Activated B cell treated with CpG ODN at 0.5 μM for 24 hours (primary cell): ENCODE results near the gene CSF1. TPM values are rescaled to one million over a fixed set of nuclear protein-coding genes. Genes with fewer than 3 reads are reported as not detected.

ENCODE experiments used
- ATAC-seq: fragments of 200-7000 bp; cut with Tn5 transposase; one replicate; pipeline ENCODE4 v1.10.0; 2021; ENCODE audit warnings: low read depth, mild to moderate bottlenecking, moderate library complexity
- CTCF ChIA-PET: fragments of 350-600 bp; sonication (Branson Sonifier 250); formaldehyde crosslinking; loops from one replicate; lab custom pipeline; 2021; ENCODE audit warnings: antibody characterized with exemption; lab: Charles Lee
- POLR2A ChIA-PET: fragments of 350-600 bp; sonication (Branson Sonifier 250); formaldehyde crosslinking; loops from one replicate; lab custom pipeline; 2021; ENCODE audit warnings: antibody characterized with exemption; lab: Charles Lee
- DNase-seq: peaks from one replicate; pipeline ENCODE4 v3.0.0; 2022
- H3K27ac Mint-ChIP-seq: one replicate; pipeline ENCODE4 v1.8.0; 2020; ENCODE audit warnings: mixed read lengths
- H3K27me3 Mint-ChIP-seq: one replicate; pipeline ENCODE4 v1.8.0; 2021; ENCODE audit warnings: mixed read lengths
- H3K36me3 Mint-ChIP-seq: one replicate; pipeline ENCODE4 v1.8.0; 2021; ENCODE audit warnings: low read depth, mixed read lengths
- H3K4me1 Mint-ChIP-seq: one replicate; pipeline ENCODE4 v1.8.0; 2021; ENCODE audit warnings: mixed read lengths
- H3K4me3 Mint-ChIP-seq: one replicate; pipeline ENCODE4 v1.8.0; 2020; ENCODE audit warnings: mild to moderate bottlenecking, mixed read lengths
- H3K9me3 Mint-ChIP-seq: one replicate; pipeline ENCODE4 v1.8.0; 2020; ENCODE audit warnings: mixed read lengths
- intact Hi-C: fragments of 100-400 bp; cut with micrococcal nuclease; formaldehyde crosslinking; loops from one replicate; pipeline ENCODE4 v1.15.1; 2024
- total RNA-seq: library from RNA; stranded (reverse); gene quantifications from 2 replicates; pipeline ENCODE4 v1.2.3, GENCODE V29; 2022
- TF ChIP-seq, protein P1 (sequence below): fragments of 200-600 bp; IDR thresholded peaks from one replicate; pipeline ENCODE4 v1.8.0; 2022; ENCODE audit warnings: antibody characterized with exemption, mild to moderate bottlenecking

The CSF1 gene
- total RNA-seq, 1 donor from 2014 or later = 2.0 TPM

DNA sequence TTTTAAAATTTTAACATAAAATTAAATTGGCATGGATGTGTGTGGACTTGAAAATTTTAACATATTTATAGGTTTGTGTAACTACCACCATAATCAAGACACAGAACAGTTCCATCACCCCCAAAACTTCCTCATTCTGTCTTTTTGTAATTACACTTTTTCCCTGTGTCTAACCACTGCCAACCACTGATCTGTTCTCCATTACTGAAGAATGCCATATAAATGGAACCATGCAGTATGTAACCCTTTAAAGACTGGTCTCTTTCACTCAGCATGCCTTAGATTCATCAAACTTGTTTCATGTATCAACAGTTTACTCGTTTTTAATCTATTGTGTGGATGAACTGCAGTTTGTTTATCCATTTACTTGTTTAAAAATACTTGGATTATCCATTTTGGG is 60.9 kb downstream of the CSF1 start:
- Mint-ChIP-seq H3K36me3 (no peaks in the 10 kb centered on the region), H3K9me3 (peaks cover 4% of the 10 kb centered on the region), H3K4me1 (no peaks in the 10 kb centered on the region), H3K27ac (no peak overlapping the region), H3K4me3 (no peak overlapping the region), H3K27me3 (peaks cover 5% of the 10 kb centered on the region)
- TF ChIP-seq, protein P1, sequence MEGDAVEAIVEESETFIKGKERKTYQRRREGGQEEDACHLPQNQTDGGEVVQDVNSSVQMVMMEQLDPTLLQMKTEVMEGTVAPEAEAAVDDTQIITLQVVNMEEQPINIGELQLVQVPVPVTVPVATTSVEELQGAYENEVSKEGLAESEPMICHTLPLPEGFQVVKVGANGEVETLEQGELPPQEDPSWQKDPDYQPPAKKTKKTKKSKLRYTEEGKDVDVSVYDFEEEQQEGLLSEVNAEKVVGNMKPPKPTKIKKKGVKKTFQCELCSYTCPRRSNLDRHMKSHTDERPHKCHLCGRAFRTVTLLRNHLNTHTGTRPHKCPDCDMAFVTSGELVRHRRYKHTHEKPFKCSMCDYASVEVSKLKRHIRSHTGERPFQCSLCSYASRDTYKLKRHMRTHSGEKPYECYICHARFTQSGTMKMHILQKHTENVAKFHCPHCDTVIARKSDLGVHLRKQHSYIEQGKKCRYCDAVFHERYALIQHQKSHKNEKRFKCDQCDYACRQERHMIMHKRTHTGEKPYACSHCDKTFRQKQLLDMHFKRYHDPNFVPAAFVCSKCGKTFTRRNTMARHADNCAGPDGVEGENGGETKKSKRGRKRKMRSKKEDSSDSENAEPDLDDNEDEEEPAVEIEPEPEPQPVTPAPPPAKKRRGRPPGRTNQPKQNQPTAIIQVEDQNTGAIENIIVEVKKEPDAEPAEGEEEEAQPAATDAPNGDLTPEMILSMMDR = no peak
- DNase-seq (no peak), ATAC-seq (no peak)
- POLR2A ChIA-PET = no interaction called here
- CTCF ChIA-PET = interaction anchor here (1.6 kb wide), 1 partner anchor 13 kb away, joined by 7 read pairs; the partner anchor contains the start of gene AHCYL1
- intact Hi-C loops = no loop called here

DNA sequence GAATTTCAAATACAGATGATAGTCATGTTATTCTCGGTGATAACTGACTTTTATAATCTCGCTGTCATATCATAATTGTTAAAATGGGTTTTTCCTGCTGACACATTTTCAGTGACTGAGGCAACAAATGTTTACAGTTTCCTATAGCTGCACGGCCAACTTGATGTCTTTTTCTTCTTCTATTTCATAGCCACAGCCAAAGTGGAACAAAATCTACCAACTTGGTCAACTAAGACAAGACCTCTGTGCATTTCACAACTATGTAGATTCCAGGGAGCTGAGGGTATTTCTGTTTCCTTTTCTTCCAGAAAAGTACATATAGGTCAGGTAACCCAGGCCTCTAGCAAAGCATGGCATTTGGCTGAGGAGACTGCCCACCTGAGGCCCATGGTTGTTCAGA is 63.5 kb downstream of the CSF1 start:
- H3K9me3 Mint-ChIP-seq = peaks cover 4% of the 10 kb centered on the region
- no peak for ATAC-seq
- H3K4me3 Mint-ChIP-seq = no peak overlapping the region
- peaks cover 16% of the 10 kb centered on the region for H3K27me3 Mint-ChIP-seq
- H3K27ac Mint-ChIP-seq = no peak overlapping the region
- intact Hi-C loops = no loop called here
- TF ChIP-seq, protein P1 = no peak
- no peaks in the 10 kb centered on the region for H3K4me1 Mint-ChIP-seq
- ChIA-PET POLR2A (no interaction called here), CTCF (interaction anchor here (1.5 kb wide), 1 partner anchor 10 kb away, joined by 4 read pairs; the partner anchor contains the start of gene AHCYL1)
- no peak for DNase-seq
- H3K36me3 Mint-ChIP-seq = no peaks in the 10 kb centered on the region

DNA sequence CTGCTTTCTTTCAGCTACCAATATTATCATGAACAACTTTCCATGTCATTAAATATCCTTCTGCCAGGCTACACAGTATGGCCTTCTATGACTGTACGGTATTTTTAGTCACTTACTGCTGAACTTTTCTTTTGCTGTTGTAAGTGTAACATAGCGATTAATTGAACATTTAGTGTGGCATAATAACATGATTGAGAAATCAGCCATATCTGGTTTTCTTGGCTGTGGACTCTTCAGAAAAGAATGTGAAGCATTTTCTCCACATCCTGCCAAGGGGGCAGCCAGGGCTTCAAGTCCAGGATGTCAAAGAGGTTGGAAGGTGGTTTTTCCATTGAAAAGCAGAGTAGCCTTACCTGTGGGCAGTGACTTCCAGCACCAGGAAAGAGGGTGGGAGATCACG is 65.1 kb downstream of the CSF1 start:
- TF ChIP-seq, protein P1 = no peak
- ChIA-PET CTCF (interaction anchor here (1.0 to 1.1 kb wide), 2 partner anchors 199 to 335 kb away, joined by 3 read pairs; no protein-coding TSS in a partner anchor), POLR2A (no interaction called here)
- Mint-ChIP-seq H3K36me3 (no peaks in the 10 kb centered on the region), H3K9me3 (no peaks in the 10 kb centered on the region), H3K27me3 (peaks cover 19% of the 10 kb centered on the region), H3K27ac (no peak overlapping the region), H3K4me3 (no peak overlapping the region), H3K4me1 (no peaks in the 10 kb centered on the region)
- DNase-seq (no peak), ATAC-seq (no peak)
- intact Hi-C loops = no loop called here

DNA sequence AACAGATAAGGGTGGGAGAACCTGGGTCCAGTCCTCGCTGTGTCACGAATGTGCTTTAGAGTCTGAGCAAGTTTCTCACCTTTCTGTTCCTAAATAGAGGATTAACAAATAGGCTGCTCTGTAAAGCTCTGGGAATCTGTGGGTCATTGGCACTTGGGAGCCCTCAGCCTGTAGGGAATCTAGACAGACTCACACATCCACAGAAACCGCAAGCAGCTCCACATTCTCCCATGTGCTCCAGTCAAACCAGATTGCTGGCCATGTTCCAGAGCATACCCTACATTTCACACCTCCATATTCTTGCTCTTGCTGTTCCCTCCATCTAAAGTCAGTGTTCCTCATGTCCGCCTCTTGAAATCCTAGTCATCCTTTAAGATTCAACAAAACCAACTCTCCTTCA is 66.1 kb downstream of the CSF1 start:
- intact Hi-C loops = no loop called here
- no peak overlapping the region for H3K4me3 Mint-ChIP-seq
- TF ChIP-seq, protein P1 = no peak
- no peak for ATAC-seq
- H3K4me1 Mint-ChIP-seq = no peaks in the 10 kb centered on the region
- no peak overlapping the region for H3K27ac Mint-ChIP-seq
- H3K27me3 Mint-ChIP-seq = peaks cover 20% of the 10 kb centered on the region
- H3K36me3 Mint-ChIP-seq = no peaks in the 10 kb centered on the region
- CTCF ChIA-PET = interaction anchor here (1.1 to 12.8 kb wide), 2 partner anchors 198 to 336 kb away, joined by 3 to 379 read pairs; no protein-coding TSS in a partner anchor
- H3K9me3 Mint-ChIP-seq = no peaks in the 10 kb centered on the region
- no peak for DNase-seq
- POLR2A ChIA-PET = no interaction called here

DNA sequence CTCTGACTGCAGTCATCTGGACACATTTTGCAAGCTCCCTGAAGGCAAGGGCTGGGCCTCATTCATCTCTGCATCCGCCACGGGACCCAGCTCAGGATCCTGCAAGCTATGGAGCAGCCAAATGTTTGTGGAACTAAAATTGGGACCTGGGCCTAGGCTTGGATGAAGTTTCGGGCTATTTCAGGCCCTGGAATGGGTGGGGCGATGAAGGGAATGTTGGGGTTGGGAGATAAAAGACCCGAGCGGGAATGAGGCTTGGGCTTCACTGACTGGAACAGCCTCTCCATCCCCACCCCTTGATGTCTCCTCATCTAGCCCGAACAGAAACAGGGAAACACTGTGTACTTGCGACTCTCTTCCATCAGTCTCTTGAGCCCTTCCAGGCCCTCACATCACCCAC is 66.6 kb downstream of the CSF1 start:
- ATAC-seq (no peak), DNase-seq (no peak)
- intact Hi-C loops = no loop called here
- CTCF ChIA-PET = interaction anchor here (1.3 to 12.8 kb wide), 3 partner anchors 199 to 445 kb away, joined by 3 to 379 read pairs (median 5); no protein-coding TSS in a partner anchor
- H3K4me3 Mint-ChIP-seq = no peak overlapping the region
- TF ChIP-seq, protein P1 = no peak
- peaks cover 20% of the 10 kb centered on the region for H3K27me3 Mint-ChIP-seq
- H3K4me1 Mint-ChIP-seq = no peaks in the 10 kb centered on the region
- H3K36me3 Mint-ChIP-seq = no peaks in the 10 kb centered on the region
- POLR2A ChIA-PET = no interaction called here
- no peak overlapping the region for H3K27ac Mint-ChIP-seq
- H3K9me3 Mint-ChIP-seq = no peaks in the 10 kb centered on the region
